HL-60 (cell line): Measurements from ENCODE around the gene HPCA.

ENCODE experiments used
- DNase-seq, 2 experiments: peaks; one replicate each; pipeline ENCODE4 v3.0.0-alpha.2; 2010 to 2020; ENCODE audit warnings: low read depth in 1 of 2, low spot score in 1 of 2
- H3K27ac ChIP-seq: fragments of 250-450 bp; sonication (Bioruptor Pico); replicated peaks from 2 replicates; pipeline ENCODE4 v1.5.1; 2020; ENCODE audit warnings: mild to moderate bottlenecking, moderate library complexity
- H3K27me3 ChIP-seq: fragments of 250-450 bp; sonication (Bioruptor Pico); 2 replicates; pipeline ENCODE4 v1.5.1; 2021; ENCODE audit warnings: mild to moderate bottlenecking, moderate library complexity; ENCODE audit not compliant: insufficient read depth, poor library complexity, severe bottlenecking
- H3K4me3 ChIP-seq: replicated peaks from 2 replicates; pipeline ENCODE4 v1.5.1; 2011; ENCODE audit warnings: mild to moderate bottlenecking, control low read depth, low read length; ENCODE audit not compliant: insufficient read depth
- GABPA ChIP-seq: IDR thresholded peaks from 2 replicates; pipeline ENCODE4 v1.6.1; 2012; ENCODE audit warnings: low read depth
- POLR2AphosphoS5 ChIP-seq: IDR thresholded peaks from 2 replicates; pipeline ENCODE4 v1.6.1; 2012; ENCODE audit warnings: low read depth
- REST ChIP-seq: IDR thresholded peaks from 2 replicates; pipeline ENCODE4 v1.6.1; 2012; ENCODE audit warnings: low read depth; ENCODE audit not compliant: insufficient replicate concordance
- SPI1 ChIP-seq: IDR thresholded peaks from 2 replicates; pipeline ENCODE4 v1.6.1; 2012; ENCODE audit warnings: low read depth, mild to moderate bottlenecking, borderline replicate concordance
- TF ChIP-seq, protein P1 (sequence below): IDR thresholded peaks from one replicate; pipeline ENCODE4 v1.5.1; 2011; ENCODE audit warnings: low read length, control low read depth, inconsistent platforms; ENCODE audit not compliant: insufficient read depth

The HPCA gene

GRCh38 chr1:32861904-32862695 lies 24.2 kb upstream of the HPCA start:
- no peak for DNase-seq
- TF ChIP-seq, protein P1, sequence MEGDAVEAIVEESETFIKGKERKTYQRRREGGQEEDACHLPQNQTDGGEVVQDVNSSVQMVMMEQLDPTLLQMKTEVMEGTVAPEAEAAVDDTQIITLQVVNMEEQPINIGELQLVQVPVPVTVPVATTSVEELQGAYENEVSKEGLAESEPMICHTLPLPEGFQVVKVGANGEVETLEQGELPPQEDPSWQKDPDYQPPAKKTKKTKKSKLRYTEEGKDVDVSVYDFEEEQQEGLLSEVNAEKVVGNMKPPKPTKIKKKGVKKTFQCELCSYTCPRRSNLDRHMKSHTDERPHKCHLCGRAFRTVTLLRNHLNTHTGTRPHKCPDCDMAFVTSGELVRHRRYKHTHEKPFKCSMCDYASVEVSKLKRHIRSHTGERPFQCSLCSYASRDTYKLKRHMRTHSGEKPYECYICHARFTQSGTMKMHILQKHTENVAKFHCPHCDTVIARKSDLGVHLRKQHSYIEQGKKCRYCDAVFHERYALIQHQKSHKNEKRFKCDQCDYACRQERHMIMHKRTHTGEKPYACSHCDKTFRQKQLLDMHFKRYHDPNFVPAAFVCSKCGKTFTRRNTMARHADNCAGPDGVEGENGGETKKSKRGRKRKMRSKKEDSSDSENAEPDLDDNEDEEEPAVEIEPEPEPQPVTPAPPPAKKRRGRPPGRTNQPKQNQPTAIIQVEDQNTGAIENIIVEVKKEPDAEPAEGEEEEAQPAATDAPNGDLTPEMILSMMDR: no peak
- no peak for TF ChIP-seq POLR2AphosphoS5
- no peak for TF ChIP-seq GABPA
- no peak for TF ChIP-seq REST
- no peak for TF ChIP-seq SPI1
- Histone ChIP-seq H3K27me3 (no peaks in the 10 kb centered on the region), H3K4me3 (no peak overlapping the region), H3K27ac (no peak overlapping the region)

GRCh38 chr1:32863218-32863880 lies 22.9 kb upstream of the HPCA start:
- Histone ChIP-seq H3K27ac (no peak overlapping the region), H3K4me3 (no peak overlapping the region), H3K27me3 (no peaks in the 10 kb centered on the region)
- no peak for DNase-seq
- no peak for TF ChIP-seq GABPA
- TF ChIP-seq, protein P1: no peak
- TF ChIP-seq REST: no peak
- TF ChIP-seq SPI1: no peak
- TF ChIP-seq POLR2AphosphoS5: no peak

- DNase-seq: no peak
- Histone ChIP-seq H3K27me3 (no peaks in the 10 kb centered on the region), H3K27ac (no peak overlapping the region), H3K4me3 (no peak overlapping the region)
- TF ChIP-seq POLR2AphosphoS5: no peak
- TF ChIP-seq GABPA: no peak
- TF ChIP-seq REST: no peak
- TF ChIP-seq, protein P1: no peak
- no peak for TF ChIP-seq SPI1
Observed at GRCh38 chr1:32863881-32864245, 22.4 kb upstream of the HPCA start.
